Sigmoid colon (tissue), 4 donors: Measurements from ENCODE around the gene SLC8A1.

ENCODE experiments used
- EP300 ChIP-seq, 4 donors: sonication (generic); formaldehyde crosslinking; IDR thresholded peaks; one replicate each; pipeline ENCODE4 v1.6.1; 2017; ENCODE audit warnings: antibody characterized with exemption in 4 of 4
- POLR2A ChIP-seq, 2 donors: fragments of 450-650 bp; IDR thresholded peaks; one replicate each; pipeline ENCODE4 v1.6.1; 2016; ENCODE audit warnings: antibody characterized with exemption in 2 of 2, mild to moderate bottlenecking in 2 of 2, moderate library complexity in 2 of 2
- TF ChIP-seq, protein P1 (sequence below), 4 experiments: fragments of 450-650 bp in 3 of 4; fragments of 200-600 bp in 1 of 4; IDR thresholded peaks; one replicate each; pipeline ENCODE4 v1.5.1; 2016 to 2019; ENCODE audit warnings: antibody characterized with exemption in 4 of 4, mild to moderate bottlenecking in 3 of 4, moderate library complexity in 2 of 4

DNA sequence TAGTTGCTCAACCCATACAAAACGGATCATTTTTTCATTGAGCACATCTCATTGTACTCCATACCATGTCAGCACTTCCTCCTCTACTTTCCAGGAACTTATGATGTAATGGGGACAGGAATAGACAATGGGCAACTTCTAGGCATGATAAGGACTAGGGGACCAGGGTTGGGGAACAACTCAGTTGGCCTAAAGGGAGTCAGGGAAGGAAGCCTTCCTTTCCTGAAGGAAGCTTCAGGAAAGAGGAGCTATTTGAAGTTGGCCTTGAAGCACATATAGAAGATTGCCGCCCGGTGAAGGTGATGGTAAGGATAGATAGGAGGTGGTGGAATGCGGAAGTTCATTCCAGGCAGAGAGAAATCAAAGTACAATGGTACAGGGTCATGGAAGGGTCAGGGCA, 283.9 kb downstream of the SLC8A1 start:
- TF ChIP-seq, protein P1, sequence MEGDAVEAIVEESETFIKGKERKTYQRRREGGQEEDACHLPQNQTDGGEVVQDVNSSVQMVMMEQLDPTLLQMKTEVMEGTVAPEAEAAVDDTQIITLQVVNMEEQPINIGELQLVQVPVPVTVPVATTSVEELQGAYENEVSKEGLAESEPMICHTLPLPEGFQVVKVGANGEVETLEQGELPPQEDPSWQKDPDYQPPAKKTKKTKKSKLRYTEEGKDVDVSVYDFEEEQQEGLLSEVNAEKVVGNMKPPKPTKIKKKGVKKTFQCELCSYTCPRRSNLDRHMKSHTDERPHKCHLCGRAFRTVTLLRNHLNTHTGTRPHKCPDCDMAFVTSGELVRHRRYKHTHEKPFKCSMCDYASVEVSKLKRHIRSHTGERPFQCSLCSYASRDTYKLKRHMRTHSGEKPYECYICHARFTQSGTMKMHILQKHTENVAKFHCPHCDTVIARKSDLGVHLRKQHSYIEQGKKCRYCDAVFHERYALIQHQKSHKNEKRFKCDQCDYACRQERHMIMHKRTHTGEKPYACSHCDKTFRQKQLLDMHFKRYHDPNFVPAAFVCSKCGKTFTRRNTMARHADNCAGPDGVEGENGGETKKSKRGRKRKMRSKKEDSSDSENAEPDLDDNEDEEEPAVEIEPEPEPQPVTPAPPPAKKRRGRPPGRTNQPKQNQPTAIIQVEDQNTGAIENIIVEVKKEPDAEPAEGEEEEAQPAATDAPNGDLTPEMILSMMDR (IDR thresholded peaks at IDR 0.05), result no peak
- TF ChIP-seq EP300 (IDR thresholded peaks at IDR 0.05), result no peak
- TF ChIP-seq POLR2A (IDR thresholded peaks at IDR 0.05), result no peak
